Measurements from ENCODE around the gene PRKG1. TPM values are rescaled to one million over a fixed set of nuclear protein-coding genes. Genes with fewer than 3 reads are reported as not detected.

Gene PRKG1
- total and polyA plus RNA-seq, 4 donors: 0.46 to 5.1 (median 1.5) TPM

- Histone ChIP-seq H3K4me3 (ENCODE audit: low read depth in 1 of 3, low read length in 3 of 3) (no peak overlapping the region), H3K9ac (ENCODE audit: low read depth in 1 of 2, low read length in 2 of 2) (no peak overlapping the region), H3K27me3 (ENCODE audit: control insufficient read depth in 4 of 4, insufficient read depth in 4 of 4, low read length in 3 of 4) (no peaks in the 10 kb centered on the region), H3K9me3 (ENCODE audit: control insufficient read depth in 4 of 4, low read length in 3 of 4) (no peaks in the 10 kb centered on the region), H3K27ac (ENCODE audit: low read depth in 1 of 2, low read length in 2 of 2) (no peak overlapping the region), H3K4me1 (ENCODE audit: control insufficient read depth in 4 of 4, insufficient read depth in 4 of 4, low read length in 3 of 4) (no peaks in the 10 kb centered on the region), H3K36me3 (ENCODE audit: control insufficient read depth in 4 of 4, insufficient read depth in 3 of 4, low read depth in 1 of 4, low read length in 3 of 4) (no peaks in the 10 kb centered on the region)
- TF ChIP-seq RAD21 (IDR thresholded peaks at IDR 0.05): no peak
- no peak for TF ChIP-seq SP1 (IDR thresholded peaks at IDR 0.05)
- no peak for TF ChIP-seq TAF1 (conservative IDR thresholded peaks at IDR 0.05)
- TF ChIP-seq HNF4A (conservative IDR thresholded peaks at IDR 0.05): no peak
- no peak for TF ChIP-seq HNF4G (IDR thresholded peaks at IDR 0.05)
- WGBS: 76% methylated on average over 2 of the region's 2 CpGs
- DNase-seq (ENCODE audit: low spot score): no peak
Measured at GRCh38 chr10:52268790-52269189, 1194.5 kb downstream of the PRKG1 start.

GRCh38 chr10:52269233-52269632, 1194.9 kb downstream of the PRKG1 start:
- WGBS: 73% methylated on average over 4 of the region's 4 CpGs
- DNase-seq (ENCODE audit: low spot score): no peak
- H3K27ac ChIP-seq (ENCODE audit: low read depth in 1 of 2, low read length in 2 of 2): no peak overlapping the region
- no peaks in the 10 kb centered on the region for H3K27me3 ChIP-seq (ENCODE audit: control insufficient read depth in 4 of 4, insufficient read depth in 4 of 4, low read length in 3 of 4)
- no peak overlapping the region for H3K9ac ChIP-seq (ENCODE audit: low read depth in 1 of 2, low read length in 2 of 2)
- H3K9me3 ChIP-seq (ENCODE audit: control insufficient read depth in 4 of 4, low read length in 3 of 4): no peaks in the 10 kb centered on the region
- H3K4me3 ChIP-seq (ENCODE audit: low read depth in 1 of 3, low read length in 3 of 3): no peak overlapping the region
- no peaks in the 10 kb centered on the region for H3K4me1 ChIP-seq (ENCODE audit: control insufficient read depth in 4 of 4, insufficient read depth in 4 of 4, low read length in 3 of 4)
- H3K36me3 ChIP-seq (ENCODE audit: control insufficient read depth in 4 of 4, insufficient read depth in 3 of 4, low read depth in 1 of 4, low read length in 3 of 4): no peaks in the 10 kb centered on the region
- TF ChIP-seq NR2F2 (IDR thresholded peaks at IDR 0.05): no peak
- no peak for TF ChIP-seq ZBTB33 (IDR thresholded peaks at IDR 0.05)
- no peak for TF ChIP-seq YY1 (IDR thresholded peaks at IDR 0.05)
- TF ChIP-seq FOXA1 (IDR thresholded peaks at IDR 0.05): no peak
- no peak for TF ChIP-seq HNF4A (conservative IDR thresholded peaks at IDR 0.05)
- TF ChIP-seq EGR1 (IDR thresholded peaks at IDR 0.05; ENCODE audit: low read depth in 2 of 2): no peak
- no peak for TF ChIP-seq SP1 (IDR thresholded peaks at IDR 0.05)
- no peak for TF ChIP-seq REST (IDR thresholded peaks at IDR 0.05)
- TF ChIP-seq GABPA (IDR thresholded peaks at IDR 0.05 in 1 of 2, conservative IDR thresholded peaks at IDR 0.05 in 1 of 2): no peak
- TF ChIP-seq ATF3 (IDR thresholded peaks at IDR 0.05): no peak
- TF ChIP-seq JUND (IDR thresholded peaks at IDR 0.05): no peak
- no peak for TF ChIP-seq HNF4G (IDR thresholded peaks at IDR 0.05)
- TF ChIP-seq MAX (IDR thresholded peaks at IDR 0.05): no peak
- no peak for TF ChIP-seq CTCF (IDR thresholded peaks at IDR 0.05; ENCODE audit: low read depth, low read length, missing input control)
